Brain microvascular endothelial cell (primary cell): ENCODE measurements around the gene NLRP3.
"Not testable (repeated sequence)": the region's sequence is repeated elsewhere in the genome, so short reads cannot be mapped to it uniquely, and the experiment has no call there.

ENCODE experiments used
- DNase-seq: peaks from one replicate; pipeline ENCODE4 v3.0.0-alpha.2; 2020
- H3K27ac ChIP-seq: fragments of 250-450 bp; sonication (Bioruptor Pico); 2 replicates; pipeline ENCODE4 v1.5.1; 2020; ENCODE audit warnings: mild to moderate bottlenecking, moderate library complexity
- H3K27me3 ChIP-seq: fragments of 250-450 bp; sonication (Bioruptor Pico); replicated peaks from 2 replicates; pipeline ENCODE4 v1.5.1; 2020; ENCODE audit warnings: mild to moderate bottlenecking
- H3K36me3 ChIP-seq: fragments of 250-450 bp; sonication (Bioruptor Pico); replicated peaks from 2 replicates; pipeline ENCODE4 v1.5.1; 2020; ENCODE audit warnings: mild to moderate bottlenecking
- H3K4me3 ChIP-seq: 2 replicates; pipeline ENCODE4 v1.5.1; 2011; ENCODE audit warnings: low read depth, mild to moderate bottlenecking, control low read depth, low read length, moderate library complexity
- CTCF ChIP-seq: IDR thresholded peaks from 2 replicates; pipeline ENCODE4 v1.5.1; 2011; ENCODE audit warnings: low read depth, mild to moderate bottlenecking, moderate library complexity, low read length, control low read depth, inconsistent platforms; ENCODE audit errors: missing control alignments
- in situ Hi-C: cut with HindIII; loops from 2 replicates; pipeline ENCODE4 v1.10.0; 2017; ENCODE audit warnings: low sequenced_read_pairs, low pct_ligation_motif_present

NLRP3 gene

DNA sequence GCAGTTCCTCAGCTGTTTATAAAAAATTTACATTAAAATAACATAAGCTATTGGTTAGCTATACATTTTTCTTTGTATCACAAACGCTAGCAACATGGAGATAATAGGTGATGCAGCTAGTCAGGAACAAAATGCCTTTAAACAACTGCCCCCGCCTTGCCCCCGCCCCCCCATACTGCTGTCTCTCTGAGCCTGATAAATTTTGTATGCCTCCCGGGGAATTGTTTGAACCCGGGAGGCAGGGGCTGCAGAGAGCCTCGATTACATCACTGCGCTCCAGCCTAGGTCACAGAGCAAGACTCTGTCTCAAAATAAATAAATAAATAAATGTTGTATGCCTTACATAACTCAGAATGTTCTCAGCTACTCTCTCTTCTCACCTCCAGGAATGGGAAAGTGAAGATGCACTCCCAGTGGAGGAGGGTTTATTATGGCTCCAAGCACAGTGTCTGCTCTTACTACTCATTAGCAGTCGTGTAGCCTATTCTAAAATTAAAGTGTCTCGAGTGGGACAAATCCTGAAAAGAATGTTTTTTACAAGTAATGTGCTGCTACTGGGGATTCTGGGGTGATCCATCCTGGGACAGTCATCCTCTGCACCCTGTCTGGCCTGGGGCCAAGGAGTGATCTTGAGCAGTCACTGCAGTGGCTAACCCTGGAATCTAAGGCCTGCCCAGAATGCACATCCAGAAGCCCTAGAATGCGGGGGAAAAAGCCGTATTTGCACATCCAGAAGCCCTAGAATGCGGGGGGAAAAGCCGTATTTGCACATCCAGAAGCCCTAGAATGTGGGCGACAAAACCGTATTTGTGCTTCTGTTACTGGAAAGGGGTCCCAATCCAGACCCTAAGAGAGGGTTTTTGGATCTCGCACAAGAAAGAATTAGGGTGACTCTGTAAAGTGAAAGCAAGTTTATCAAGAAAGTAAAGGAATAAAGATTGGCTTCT is 44.9 kb upstream of the NLRP3 start:
- Histone ChIP-seq H3K36me3 (no peaks in the 10 kb centered on the region), H3K4me3 (no peak overlapping the region), H3K27me3 (no peaks in the 10 kb centered on the region), H3K27ac (no peak overlapping the region)
- peak; percentile 76 for DNase-seq
- no peak for TF ChIP-seq CTCF
- in situ Hi-C loops, result no loop called here

- in situ Hi-C loops, result no loop called here
- DNase-seq, result no peak
- H3K36me3 ChIP-seq, result no peaks in the 10 kb centered on the region
- H3K4me3 ChIP-seq, result no peak overlapping the region
- no peak for TF ChIP-seq CTCF
- H3K27ac ChIP-seq, result no peak overlapping the region
- H3K27me3 ChIP-seq, result no peaks in the 10 kb centered on the region
These were observed 44.1 kb upstream of the NLRP3 start for GRCh38 chr1:247371801-247372259.

GRCh38 chr1:247373721-247374141 is 42.2 kb upstream of the NLRP3 start:
- TF ChIP-seq CTCF, result peak; percentile 64
- in situ Hi-C loops, result no loop called here
- no peaks in the 10 kb centered on the region for H3K27me3 ChIP-seq
- H3K4me3 ChIP-seq, result no peak overlapping the region
- no peaks in the 10 kb centered on the region for H3K36me3 ChIP-seq
- no peak overlapping the region for H3K27ac ChIP-seq
- peak; percentile 42 for DNase-seq

- DNase-seq, in situ Hi-C loops, H3K4me3 ChIP-seq, H3K36me3 ChIP-seq, H3K27me3 ChIP-seq, H3K27ac ChIP-seq: not testable (repeated sequence)
These were observed 41.2 kb upstream of the NLRP3 start for GRCh38 chr1:247374651-247375334.

DNA sequence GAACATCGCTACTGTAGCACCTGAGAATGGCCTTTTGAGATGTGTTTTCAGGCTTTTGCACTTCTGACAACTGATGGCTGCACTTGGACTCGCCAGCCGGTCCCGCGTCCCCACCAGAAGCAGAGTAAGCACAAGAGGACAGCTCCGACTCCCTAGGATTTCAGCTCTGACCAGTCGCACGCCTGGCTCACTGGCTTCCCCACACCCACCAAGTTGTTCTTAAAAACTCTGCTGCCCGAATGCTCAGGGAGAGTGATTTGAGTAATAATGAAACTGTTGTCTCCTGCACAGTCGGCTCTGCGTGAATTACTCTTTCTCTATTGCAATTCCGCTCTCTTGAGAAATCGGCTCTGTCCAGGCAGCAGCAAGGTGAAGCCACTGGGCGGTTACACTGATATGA is 40.2 kb upstream of the NLRP3 start:
- TF ChIP-seq CTCF, result no peak
- DNase-seq, result no peak
- H3K27ac ChIP-seq, result no peak overlapping the region
- H3K4me3 ChIP-seq, result no peak overlapping the region
- in situ Hi-C loops, result no loop called here
- no peaks in the 10 kb centered on the region for H3K27me3 ChIP-seq
- no peaks in the 10 kb centered on the region for H3K36me3 ChIP-seq

DNA sequence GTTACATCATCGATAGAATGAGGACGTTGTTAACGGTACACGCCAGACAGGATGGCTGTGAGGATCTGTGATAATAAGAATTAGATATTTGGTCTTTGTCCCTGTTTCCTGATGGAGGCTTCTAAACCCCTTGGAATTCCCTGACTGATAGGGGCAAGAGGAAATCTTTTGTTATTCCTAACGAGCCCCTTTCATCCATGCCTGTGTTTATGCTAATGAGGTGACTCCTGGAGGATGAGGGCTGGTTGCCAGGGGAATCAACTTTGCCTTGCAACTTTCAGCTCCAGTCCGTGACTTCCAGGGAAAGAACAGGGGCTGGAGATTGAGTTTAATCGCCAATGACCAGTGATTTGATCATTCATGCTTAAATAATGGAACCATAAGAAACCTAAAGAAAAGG is 39.3 kb upstream of the NLRP3 start:
- DNase-seq, result no peak
- in situ Hi-C loops, result no loop called here
- no peaks in the 10 kb centered on the region for H3K27me3 ChIP-seq
- no peak overlapping the region for H3K4me3 ChIP-seq
- H3K27ac ChIP-seq, result no peak overlapping the region
- no peak for TF ChIP-seq CTCF
- H3K36me3 ChIP-seq, result no peaks in the 10 kb centered on the region

GRCh38 chr1:247377656-247378055 is 38.3 kb upstream of the NLRP3 start:
- H3K4me3 ChIP-seq, H3K27me3 ChIP-seq, DNase-seq, in situ Hi-C loops, H3K36me3 ChIP-seq, H3K27ac ChIP-seq: not testable (repeated sequence)
